ENCODE measurements around the gene TBC1D17.

- TF ChIP-seq, protein P1, sequence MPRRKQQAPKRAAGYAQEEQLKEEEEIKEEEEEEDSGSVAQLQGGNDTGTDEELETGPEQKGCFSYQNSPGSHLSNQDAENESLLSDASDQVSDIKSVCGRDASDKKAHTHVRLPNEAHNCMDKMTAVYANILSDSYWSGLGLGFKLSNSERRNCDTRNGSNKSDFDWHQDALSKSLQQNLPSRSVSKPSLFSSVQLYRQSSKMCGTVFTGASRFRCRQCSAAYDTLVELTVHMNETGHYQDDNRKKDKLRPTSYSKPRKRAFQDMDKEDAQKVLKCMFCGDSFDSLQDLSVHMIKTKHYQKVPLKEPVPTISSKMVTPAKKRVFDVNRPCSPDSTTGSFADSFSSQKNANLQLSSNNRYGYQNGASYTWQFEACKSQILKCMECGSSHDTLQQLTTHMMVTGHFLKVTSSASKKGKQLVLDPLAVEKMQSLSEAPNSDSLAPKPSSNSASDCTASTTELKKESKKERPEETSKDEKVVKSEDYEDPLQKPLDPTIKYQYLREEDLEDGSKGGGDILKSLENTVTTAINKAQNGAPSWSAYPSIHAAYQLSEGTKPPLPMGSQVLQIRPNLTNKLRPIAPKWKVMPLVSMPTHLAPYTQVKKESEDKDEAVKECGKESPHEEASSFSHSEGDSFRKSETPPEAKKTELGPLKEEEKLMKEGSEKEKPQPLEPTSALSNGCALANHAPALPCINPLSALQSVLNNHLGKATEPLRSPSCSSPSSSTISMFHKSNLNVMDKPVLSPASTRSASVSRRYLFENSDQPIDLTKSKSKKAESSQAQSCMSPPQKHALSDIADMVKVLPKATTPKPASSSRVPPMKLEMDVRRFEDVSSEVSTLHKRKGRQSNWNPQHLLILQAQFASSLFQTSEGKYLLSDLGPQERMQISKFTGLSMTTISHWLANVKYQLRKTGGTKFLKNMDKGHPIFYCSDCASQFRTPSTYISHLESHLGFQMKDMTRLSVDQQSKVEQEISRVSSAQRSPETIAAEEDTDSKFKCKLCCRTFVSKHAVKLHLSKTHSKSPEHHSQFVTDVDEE (CRISPR knock-in tag; IDR thresholded peaks at IDR 0.05), result no peak
- no peak for TF ChIP-seq TOX (CRISPR knock-in tag; IDR thresholded peaks at IDR 0.05; ENCODE audit: borderline replicate concordance)
- no peak for TF ChIP-seq CSRNP3 (CRISPR knock-in tag; IDR thresholded peaks at IDR 0.05)
- TF ChIP-seq ZFP30 (CRISPR knock-in tag; IDR thresholded peaks at IDR 0.05), result no peak
- TF ChIP-seq ZFP3 (CRISPR knock-in tag; IDR thresholded peaks at IDR 0.05), result no peak
- no peak for TF ChIP-seq PATZ1 (CRISPR knock-in tag; IDR thresholded peaks at IDR 0.05; ENCODE audit: borderline replicate concordance)
- no peak for TF ChIP-seq ESRRG (CRISPR knock-in tag; IDR thresholded peaks at IDR 0.05)
- TF ChIP-seq SNAI2 (CRISPR knock-in tag; IDR thresholded peaks at IDR 0.05), result no peak
- no peak for TF ChIP-seq ZNF565 (CRISPR knock-in tag; conservative IDR thresholded peaks at IDR 0.05; ENCODE audit: low read depth)
- TF ChIP-seq, protein P2, sequence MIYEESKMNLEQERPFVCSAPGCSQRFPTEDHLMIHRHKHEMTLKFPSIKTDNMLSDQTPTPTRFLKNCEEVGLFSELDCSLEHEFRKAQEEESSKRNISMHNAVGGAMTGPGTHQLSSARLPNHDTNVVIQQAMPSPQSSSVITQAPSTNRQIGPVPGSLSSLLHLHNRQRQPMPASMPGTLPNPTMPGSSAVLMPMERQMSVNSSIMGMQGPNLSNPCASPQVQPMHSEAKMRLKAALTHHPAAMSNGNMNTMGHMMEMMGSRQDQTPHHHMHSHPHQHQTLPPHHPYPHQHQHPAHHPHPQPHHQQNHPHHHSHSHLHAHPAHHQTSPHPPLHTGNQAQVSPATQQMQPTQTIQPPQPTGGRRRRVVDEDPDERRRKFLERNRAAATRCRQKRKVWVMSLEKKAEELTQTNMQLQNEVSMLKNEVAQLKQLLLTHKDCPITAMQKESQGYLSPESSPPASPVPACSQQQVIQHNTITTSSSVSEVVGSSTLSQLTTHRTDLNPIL (CRISPR knock-in tag; IDR thresholded peaks at IDR 0.05; ENCODE audit: low read depth), result no peak
Observed at GRCh38 chr19:49923055-49924003, 45.8 kb downstream of the TBC1D17 start.

Data from SK-N-SH treated with all-trans-retinoic acid at 6 μM for 48 hours (cell line).